Activated CD8-positive, alpha-beta memory T cell treated with anti-CD3 and anti-CD28 coated beads for 24 hours (primary cell): ENCODE data around the gene FCHSD1.

Source experiments
- DNase-seq: peaks from one replicate; pipeline ENCODE4 v3.0.0-alpha.2; 2020

Gene FCHSD1

DNA sequence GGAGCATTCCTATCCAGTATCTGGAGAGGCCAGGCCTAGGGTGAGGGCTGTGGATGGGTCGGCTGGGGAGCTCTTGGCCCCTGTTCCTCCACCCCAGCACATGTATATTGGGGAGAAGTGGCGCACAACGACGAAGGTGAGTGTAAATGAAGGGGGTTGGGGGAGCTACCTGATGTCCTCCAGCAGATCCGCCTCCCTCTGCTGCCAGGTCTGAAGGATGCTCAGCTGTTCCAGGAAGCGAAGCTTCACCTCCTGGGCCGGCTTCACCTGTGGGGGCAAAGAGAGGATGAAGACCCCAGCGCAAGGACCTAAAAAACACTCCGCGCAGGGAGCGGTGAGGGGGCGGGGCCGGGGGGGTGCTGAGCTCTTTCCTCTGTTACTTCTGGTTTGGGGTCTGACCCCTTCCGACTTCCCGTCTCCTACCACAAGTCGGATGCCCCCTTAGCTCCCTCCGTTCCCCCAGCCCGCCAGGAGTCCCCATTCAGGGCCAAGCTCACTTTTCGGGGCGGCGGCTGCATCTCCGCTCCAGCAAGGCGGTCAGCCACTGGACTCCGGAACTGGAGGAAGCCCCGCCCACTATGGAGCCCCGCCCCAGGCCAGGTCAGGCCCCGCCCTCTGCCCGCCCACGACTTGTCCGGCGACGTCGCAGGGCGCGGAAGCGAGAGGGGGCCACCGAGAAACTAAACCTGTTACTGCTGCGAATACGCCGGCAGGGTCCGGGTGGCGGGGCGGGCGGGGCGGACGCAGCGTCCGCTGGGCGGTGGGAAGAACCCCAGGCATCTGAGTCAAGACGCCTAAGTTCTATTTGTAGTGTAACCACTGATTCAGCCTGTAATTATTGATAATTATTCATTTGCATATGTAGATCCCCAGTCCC is at the start of gene FCHSD1:
TSS of gene FCHSD1 (minus strand) at position 568 of the 877 bp plus-strand sequence. CDS start at position 518, 50 bp downstream.
- peak; percentile 97 for DNase-seq

DNA sequence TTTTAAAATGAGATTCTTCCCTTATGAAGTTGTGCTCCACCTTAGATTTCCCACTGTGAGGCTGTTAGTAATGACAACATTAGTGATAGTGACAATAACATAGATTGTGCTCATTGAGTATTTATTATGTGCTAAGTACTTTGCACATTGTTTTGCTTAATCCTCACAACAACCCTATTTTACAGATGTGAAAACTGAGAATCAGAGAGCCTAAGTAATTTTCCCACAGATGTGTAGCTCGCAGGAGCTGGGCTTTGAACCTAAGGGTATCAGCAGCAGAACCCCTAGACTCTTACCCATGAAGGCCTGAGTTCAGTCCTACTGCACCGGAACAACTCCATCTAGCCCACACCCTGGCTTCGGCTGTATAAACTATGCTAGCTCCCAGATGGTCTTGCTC is 46.4 kb upstream of the FCHSD1 start:
- no peak for DNase-seq

DNA sequence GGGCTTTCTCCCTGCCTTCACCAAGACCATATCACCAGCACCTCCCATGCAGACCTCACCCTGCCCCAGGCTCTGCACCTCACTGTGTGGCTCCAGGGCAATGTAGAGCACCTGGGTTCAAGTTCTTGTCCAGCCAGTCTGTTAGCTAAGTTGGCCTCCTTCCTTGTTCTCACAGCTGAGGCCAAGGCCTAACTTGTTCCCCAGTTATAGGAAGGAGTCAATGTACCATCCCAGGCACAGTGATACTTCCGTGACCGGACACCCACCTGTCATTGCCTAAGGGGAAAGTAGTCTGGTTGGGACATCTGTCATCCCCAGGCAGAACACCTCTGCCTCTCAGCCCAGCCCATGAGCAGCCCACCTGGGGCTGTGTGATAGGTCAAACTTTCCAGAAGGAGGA is 45.2 kb upstream of the FCHSD1 start:
- no peak for DNase-seq

DNA sequence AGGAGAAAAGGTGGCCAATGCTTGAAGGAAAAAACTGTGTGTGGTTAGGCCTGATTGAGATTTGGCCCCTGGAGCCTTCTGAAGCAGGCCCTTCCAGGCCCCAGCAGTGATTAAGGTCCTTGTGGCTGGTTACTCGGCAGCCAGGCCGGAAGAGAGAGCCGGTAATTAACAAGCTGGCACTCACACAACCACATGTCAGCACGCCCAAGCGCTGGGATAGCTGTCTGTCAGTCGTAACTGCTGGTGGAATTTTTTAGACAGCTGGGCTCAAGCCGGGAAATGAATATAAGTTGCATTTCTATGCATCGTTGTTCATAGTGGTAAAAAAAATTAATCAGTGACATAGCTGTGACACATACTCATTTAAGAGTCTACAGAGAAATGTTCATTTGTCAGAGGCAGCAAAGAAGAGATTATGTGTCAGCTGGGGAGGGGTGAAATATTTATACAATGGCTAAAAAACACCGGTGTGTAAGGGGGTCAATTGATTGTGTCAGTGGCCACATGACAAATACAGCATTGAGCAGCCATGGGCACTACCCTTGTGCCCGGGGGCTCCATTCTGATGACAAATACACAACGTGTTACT is 44.5 kb upstream of the FCHSD1 start:
- no peak for DNase-seq

DNA sequence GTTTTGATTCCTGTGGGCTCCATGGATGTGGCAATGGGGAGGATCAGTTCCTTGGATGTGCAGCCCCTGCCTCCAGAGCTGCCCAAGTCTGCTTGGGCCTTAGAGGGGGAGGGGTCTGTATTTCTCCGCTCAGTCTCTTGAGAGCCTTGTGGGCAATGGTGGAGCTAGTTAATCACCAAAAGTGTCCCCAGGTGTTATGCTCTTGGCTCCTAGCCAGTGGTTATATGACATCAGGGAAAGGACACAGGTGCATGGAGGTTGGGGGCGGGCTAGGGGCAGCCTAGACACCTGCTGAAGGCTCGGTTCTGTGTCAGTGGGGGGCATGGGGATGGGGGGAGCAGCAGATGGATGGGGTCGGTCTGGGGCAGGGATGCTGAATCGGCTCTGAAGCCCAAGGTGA is 43.3 kb upstream of the FCHSD1 start:
- DNase-seq: no peak

DNA sequence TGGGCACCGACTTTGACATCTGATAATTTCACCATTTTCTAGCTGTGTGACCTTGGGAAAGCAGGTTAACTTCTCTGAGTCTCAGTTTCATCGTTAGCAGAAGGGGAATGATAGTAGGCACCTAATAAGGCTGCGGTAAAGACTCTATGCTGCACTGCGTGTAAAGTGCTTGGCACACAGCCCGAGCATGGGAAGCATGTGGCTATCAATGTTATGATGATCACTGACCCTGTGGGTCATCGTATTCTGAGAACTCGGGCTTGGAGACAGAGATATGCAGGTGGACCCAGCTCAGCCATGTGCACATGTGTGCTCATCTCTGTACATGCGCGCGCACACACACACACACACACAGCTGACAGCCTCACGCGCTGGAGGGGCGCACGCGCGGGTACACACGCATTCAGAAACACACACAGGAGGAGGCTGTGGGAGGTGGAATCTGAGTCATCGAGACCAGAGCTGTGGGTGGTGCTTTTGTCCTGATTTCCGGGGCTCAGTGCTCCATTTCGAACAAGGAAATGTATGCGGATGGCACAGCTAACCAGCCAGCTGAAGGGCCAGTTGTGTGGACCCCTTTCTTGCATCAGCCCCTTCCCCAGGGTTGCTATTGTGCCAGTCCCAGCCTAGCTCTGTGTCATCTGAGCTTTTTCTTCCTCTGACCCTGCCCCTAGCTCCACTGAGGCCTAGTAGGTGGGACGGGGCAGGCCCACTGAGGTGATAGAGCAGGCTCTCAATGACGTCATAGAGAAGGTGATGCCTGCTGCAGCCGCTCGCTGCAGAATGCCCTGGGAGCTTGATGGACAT is 41.9 kb upstream of the FCHSD1 start:
- DNase-seq: peak; percentile 84

DNA sequence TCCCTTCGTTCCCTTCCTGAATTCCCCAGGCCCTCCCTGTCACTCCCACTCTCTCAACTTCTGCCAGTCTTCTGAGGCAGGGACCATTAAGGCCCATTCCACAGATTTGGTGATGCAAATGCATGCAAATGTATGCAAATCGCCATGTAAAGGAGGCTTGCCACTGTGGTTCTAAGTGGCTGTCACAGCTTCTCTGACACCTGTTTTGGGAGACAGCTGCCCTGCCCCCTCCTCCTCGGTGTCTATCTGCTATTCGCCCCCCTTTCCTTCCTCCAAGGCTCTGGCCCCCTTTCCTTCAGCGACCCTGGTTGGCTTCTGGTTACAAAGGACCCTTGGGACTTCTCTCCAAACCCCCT is 41.3 kb upstream of the FCHSD1 start:
- no peak for DNase-seq

DNA sequence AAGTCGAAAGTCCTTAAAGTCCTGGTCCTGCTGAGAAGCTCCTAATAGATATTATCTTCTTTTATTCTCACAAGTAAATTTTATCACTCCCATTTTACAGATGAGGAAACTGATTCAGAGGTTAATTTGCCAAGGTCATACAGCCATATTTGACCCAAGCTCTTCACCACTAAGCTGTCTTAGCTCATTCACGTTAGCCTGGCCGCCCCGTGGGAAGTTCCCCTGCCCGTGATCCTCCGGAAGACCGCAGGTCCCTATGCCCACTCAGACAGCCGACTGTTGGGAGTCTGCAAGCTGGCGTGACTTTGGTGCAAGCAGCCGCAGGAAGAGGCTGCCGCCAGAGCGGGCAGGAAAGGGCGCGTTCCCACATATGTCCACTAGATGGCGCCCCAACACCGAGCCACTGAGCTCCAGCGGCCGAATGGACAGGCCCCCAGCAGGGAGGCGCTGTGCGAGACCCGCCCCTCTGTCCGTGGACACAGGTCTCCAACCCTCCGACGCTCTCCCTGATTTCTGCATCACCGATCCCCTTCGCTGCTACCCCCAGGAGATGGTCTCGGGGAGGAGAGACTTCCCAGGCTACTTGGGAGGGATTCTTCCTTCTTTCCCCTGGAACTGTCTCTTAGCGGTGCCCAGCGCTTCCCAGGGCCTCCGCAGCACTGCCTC is 40.8 kb upstream of the FCHSD1 start:
- peak; percentile 97 for DNase-seq

DNA sequence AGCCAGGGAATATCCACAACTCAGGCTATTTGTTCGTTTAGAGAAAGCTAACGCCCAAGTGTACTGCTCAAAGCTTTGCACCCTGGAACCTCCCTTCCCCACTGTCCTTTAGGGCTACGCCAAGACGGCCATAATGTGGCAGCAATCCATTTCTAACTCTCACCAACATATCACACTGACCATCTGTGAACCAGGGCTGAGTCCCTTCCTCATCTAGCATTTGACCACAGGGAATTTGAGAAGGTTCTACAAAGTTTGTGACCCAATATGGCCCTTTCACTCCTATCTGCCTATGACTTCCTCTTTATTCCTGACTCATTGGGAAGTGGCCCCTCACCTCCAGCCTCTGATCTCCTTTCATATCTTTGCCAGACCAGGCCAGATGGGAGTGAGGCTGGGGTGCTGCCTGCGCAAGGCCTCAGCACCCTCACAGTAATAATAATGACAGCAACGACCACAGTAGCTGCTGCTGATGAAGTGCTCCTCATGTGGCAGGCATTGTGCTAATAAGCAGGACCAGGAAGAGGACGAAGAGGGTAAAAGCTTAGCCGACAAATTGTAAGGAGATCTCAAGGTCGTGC is 40.2 kb upstream of the FCHSD1 start:
- DNase-seq: no peak

DNA sequence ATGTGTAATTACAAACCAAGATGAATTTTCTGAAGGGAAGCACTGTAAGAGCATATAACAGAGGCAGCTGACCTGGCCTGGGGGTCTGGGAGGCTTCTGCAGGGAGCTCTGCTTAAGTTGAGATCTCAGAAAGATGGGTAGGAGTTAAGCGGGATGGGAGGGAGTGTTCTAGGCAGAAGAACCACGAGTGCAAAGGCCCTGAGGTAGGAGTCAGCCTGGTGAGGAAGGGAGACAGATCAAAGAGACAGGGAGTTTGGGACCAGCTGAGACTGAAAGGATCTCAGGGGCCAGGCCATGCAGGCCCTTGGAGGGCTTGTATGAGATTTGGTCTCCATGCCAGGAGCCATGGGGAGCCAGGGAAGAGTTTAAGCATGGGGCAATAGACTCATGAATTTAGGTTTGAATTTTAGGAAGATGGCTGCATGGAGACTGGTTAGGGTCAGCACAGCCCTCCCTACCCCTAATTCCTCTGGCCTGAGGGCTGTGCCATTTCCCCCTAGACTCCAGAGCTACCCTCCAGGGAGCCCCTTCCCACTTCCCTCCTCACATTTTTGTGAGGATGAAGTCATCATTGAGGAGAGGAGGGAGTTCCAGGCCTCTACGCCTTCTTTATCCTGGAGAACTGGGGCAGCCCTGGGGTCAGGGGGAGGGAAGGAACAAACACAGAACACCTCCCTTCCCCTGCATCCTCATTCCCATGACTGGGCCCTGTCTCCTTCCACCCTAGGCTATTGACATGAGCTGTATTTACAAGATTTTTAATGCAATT is 35.6 kb upstream of the FCHSD1 start:
- DNase-seq: no peak

DNA sequence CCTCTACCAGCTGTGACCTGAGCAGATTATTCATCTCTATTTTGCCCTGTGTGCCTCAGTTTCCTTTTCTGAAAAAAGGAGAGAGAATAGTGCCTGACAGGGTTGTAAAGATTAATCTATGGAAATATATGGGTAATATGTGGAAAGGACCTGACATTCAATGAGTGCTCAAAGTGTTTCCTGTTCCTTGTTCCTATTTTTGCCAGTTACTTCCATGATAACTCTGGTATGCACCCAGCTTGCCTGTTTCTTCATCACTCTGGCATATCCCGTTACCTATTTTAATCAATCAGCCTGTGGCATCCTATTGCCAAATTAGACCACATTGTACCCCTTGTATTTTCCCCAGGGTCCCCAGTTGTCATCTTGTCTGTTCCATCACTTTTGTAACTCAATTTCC is 34.4 kb upstream of the FCHSD1 start:
- no peak for DNase-seq

DNA sequence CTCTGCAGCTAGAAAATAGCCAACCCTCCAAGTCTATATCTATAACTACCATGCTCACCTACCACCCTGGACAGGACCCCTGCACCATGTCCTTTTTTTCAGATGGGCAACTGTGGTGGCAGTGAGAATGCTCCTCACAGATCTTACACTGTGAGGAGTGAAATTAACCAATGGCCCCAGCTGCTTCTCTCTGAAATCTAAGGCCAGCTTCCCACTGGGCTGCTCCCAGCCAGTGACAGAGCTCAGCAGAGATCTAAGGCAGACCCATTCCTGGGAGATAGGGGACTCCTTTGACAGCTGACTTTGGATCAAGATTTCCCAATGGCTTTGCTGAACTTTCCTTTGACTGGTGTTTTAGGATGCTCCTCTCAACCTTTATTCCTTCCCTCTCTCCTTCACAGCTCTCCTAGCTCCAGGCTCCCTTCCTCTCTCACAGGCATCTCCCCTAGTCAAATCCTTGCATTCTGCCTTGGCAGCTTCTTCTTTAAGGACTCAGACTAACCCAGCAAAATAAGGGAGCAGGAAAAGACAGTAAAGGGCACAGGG is 32.5 kb upstream of the FCHSD1 start:
- no peak for DNase-seq

DNA sequence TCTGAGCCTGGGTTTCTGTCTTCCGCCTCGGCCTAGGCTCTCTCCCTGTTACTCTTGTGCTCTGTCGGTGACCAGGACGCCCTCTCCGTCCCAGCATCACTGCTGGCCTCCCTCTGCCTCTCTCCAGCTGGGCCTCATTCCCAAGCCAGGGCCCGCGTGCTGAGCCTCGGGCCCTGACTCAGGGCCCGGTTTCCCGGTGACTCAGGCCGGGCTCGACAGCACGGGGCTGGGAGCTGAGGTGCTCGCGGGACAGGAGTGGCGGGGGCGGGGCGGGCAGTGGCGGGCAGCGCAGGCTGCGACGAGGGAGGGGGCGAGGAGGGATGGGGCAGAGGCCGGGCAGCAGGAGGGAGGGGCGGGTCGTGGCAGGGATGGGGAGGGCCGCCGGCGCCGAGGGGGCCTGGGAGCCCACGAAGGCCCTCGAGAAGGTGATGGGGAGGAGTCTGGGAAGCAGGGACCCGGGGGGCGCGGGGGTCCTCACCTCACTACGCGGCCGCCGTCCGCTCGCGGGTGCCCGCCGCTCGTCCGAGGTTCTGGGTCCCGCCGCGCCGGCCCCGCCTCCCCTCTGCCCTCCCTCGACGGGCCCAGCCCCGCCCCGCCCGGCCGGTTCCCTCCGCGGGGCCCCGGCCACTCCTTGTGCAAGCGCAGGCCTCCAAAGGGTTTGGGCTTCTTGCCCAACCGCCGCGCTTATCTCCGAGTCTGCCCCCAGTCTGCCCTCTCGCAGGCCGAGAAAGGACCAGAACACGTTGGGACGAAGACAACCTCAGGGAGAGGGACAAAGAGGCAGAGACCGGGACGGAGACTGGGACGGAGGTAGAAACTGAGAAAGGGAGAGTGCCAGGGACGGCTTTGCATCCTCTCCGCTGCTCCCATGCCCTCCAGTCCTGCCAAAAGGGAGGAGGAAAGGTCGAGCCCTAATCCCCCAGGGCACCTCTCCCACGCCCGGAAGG is 30.8 kb upstream of the FCHSD1 start, which contains the start of gene ARAP3:
TSS of gene ARAP3 (minus strand) at position 536 of the 947 bp plus-strand sequence. CDS start 1,744 bp downstream, outside the sequence.
- DNase-seq: peak; percentile 80

DNA sequence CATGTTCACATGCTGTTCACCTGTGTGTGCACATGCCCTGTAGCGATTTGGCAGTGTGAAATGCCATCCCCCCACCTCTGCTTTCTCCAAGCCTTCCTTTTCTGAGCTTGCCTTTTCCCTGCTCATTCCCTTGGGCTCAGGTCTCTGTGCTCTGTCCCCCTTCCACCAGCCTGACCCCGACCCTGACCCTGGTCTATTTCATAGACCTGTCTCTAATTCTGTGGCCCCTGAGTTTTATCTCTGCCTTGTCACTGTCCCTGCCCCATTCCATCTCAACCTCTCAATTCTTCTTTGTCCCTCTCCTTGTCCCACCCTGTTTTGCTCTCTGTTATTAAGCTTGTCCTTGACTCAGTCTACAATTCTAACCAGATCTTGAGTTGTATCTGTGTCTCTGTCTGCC is 30.1 kb upstream of the FCHSD1 start:
- no peak for DNase-seq

DNA sequence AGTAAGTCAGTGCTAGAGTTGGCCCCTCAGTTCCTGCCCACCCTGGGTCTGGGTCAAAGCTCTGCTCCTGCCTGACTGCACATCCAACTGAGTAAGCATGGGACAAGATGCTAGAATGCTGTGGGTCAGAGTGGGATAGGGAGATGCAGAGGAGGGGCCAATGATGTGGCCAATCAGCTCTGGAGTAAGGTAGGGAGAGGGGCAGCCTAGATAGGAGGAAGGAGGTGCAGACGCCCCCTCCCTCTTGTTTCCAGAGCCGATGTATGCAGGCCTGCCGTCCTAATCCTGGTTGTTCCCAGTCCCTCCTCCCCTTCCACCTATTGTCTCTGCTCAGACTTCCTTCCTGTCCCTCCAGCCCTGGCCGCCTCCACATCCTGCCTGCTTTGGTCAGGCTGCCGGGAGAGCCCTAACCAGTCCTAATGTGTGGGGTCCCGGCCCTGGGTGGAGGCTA is 29.6 kb upstream of the FCHSD1 start:
- DNase-seq: no peak

DNA sequence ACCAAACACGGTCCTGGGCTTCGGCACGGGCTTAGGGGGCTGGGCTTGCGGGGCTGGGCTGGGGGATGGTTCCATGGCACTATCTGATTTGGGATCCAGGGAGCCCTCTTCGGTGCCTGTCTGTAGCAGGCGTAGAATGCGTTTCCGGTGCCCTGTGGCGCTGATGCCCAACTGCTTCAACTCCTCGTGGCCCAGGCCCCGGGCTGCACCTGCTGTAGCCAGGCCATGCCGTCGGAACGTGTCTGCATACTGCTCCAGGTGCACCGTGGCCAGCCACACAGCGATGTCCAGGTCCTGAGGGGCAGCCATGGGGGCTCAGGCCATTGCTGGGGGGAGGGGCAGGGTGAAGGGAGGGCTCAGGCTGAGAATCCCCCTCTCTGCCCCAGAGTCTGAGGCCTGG is 29.0 kb upstream of the FCHSD1 start:
- no peak for DNase-seq

DNA sequence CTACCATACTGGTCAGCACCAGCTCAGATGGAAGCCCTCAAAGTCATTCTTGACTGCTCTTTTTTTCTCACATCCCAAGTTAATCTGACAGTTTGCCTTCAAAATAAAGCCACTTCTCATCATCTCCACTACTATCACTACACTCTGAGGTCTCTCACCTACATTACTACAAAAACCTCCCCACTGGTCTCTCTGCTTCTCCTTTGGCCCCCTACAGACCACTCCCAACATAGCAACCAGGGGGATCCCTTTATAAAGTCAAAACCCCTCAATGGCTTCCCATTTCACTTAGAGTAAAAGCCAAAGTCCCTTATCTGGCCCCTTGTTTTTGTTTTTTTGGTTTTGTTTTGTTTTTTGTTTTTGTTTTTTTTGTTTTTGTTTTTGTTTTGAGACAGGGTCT is 26.2 kb upstream of the FCHSD1 start:
- no peak for DNase-seq

DNA sequence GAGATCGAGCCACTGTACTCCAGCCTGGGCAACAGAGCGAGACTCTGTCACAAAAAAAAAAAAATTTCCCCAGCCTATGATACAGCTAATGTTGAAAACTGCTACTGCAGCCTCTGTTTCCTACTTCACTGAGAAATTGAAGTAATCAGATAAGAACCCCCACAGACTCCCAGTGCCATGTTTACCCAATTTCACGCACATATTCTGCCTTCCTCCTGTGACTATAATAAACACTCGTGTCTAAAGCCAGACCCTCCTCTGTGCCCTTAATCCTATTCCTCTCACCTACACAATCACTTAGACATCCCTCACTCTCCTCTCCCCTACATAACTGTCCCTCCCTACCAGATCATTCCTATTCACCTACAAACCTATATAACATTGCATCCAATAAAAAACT is 24.5 kb upstream of the FCHSD1 start:
- no peak for DNase-seq

DNA sequence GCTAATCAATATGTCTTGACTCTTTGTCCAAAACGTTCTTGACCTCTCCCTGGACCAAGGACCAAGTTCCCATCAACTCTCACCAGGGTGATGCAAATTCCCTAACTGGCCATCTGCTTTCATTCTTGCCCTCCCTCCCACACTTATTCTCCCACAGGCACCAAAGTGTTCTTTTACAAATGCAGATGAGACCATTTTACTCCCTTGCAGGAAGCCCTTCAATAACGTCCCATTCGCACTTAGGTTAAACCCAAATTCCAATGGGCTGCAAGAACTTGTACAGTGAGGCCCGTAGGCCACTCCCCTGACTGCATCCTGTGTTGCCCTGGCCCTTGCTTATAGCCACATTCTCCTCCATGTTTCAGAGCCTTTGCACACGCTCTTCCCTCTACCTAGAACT is 23.5 kb upstream of the FCHSD1 start:
- DNase-seq: no peak
